ENCODE data around the gene SCMH1.
"Not testable (repeated sequence)": the region's sequence is repeated elsewhere in the genome, so short reads cannot be mapped to it uniquely, and the experiment has no call there.

The SCMH1 gene

GRCh38 chr1:41251120-41251519 is 9.0 kb upstream of the SCMH1 start:
- DNase-seq: not testable (repeated sequence)

- no peak for DNase-seq
Observed at GRCh38 chr1:41249319-41249718, 7.2 kb upstream of the SCMH1 start.

- DNase-seq: no peak
Observed at GRCh38 chr1:41246568-41246967, 4.5 kb upstream of the SCMH1 start.

- no peak for DNase-seq
Observed at GRCh38 chr1:41245659-41246058, 3.6 kb upstream of the SCMH1 start.

GRCh38 chr1:41243079-41243385 is 926 bp upstream of the SCMH1 start:
- no peak for DNase-seq

- peak; percentile 72 for DNase-seq
Observed at GRCh38 chr1:41242342-41243078, 404 bp upstream of the SCMH1 start.

GRCh38 chr1:41241354-41241748 is 755 bp downstream of the SCMH1 start:
- peak; percentile 74 for DNase-seq

- DNase-seq: no peak
Observed at GRCh38 chr1:41240781-41241353, 1.2 kb downstream of the SCMH1 start.

GRCh38 chr1:41239988-41240610 is 2.0 kb downstream of the SCMH1 start:
- no peak for DNase-seq

GRCh38 chr1:41238311-41238988 is 3.7 kb downstream of the SCMH1 start:
- no peak for DNase-seq

- DNase-seq: no peak
Observed at GRCh38 chr1:41236781-41237180, 5.3 kb downstream of the SCMH1 start.

GRCh38 chr1:41235893-41236292 is 6.2 kb downstream of the SCMH1 start:
- no peak for DNase-seq

- no peak for DNase-seq
Observed at GRCh38 chr1:41233708-41234107, 8.4 kb downstream of the SCMH1 start.

- no peak for DNase-seq
Observed at GRCh38 chr1:41232305-41232704, 9.8 kb downstream of the SCMH1 start.

GRCh38 chr1:41230656-41231055 is 11.4 kb downstream of the SCMH1 start:
- no peak for DNase-seq

GRCh38 chr1:41229219-41229618 is 12.9 kb downstream of the SCMH1 start:
- DNase-seq: not testable (repeated sequence)

- no peak for DNase-seq
Observed at GRCh38 chr1:41226815-41227434, 15.2 kb downstream of the SCMH1 start.

- DNase-seq: no peak
Observed at GRCh38 chr1:41225495-41225894, 16.6 kb downstream of the SCMH1 start.

GRCh38 chr1:41222496-41222895 is 19.6 kb downstream of the SCMH1 start:
- DNase-seq: no peak

GRCh38 chr1:41221995-41222394 is 20.1 kb downstream of the SCMH1 start:
- DNase-seq: no peak

GRCh38 chr1:41218152-41218551 is 24.0 kb downstream of the SCMH1 start:
- no peak for DNase-seq

GRCh38 chr1:41217441-41217840 is 24.7 kb downstream of the SCMH1 start:
- no peak for DNase-seq

GRCh38 chr1:41215623-41216022 is 26.5 kb downstream of the SCMH1 start:
- no peak for DNase-seq
